ENCODE results near the gene RPAIN. TPM values are rescaled to one million over a fixed set of nuclear protein-coding genes. Genes with fewer than 3 reads are reported as not detected.

Gene RPAIN
- total and polyA plus RNA-seq, 10 of the 15 experiments (the other 5 are each of a cell fraction or from before 2014, with no cell fraction given), result 45.8 to 109 (median 70.5) TPM

DNA sequence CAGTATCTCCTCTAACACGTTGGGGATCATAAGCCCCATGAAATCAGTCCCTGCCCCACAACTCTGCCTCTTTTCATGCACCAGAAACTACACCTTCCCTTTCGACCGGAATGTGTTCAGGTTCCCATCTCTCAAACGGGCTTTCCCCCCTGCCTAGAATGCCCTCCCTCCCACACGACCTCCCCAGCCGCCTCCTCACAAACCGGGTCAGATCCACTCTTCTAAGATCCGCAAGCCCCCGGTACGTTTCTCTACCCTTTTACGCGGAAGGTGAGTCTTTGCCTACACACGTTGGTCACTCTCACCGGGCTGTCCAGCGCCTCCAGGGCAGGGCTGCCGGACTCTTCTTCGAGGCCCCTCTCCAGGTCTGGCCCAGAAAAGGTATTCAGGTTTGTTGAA lies 48.1 kb downstream of the RPAIN start:
- peaks cover 0 to 8% of the 10 kb centered on the region in 2 experiments for H3K36me3 ChIP-seq (ENCODE audit: control insufficient read depth in 2 of 2, insufficient read depth in 2 of 2, low read length in 1 of 2)
- no peaks in the 10 kb centered on the region for H3K4me1 ChIP-seq (ENCODE audit: control insufficient read depth, insufficient read depth, low read length)
- ATAC-seq (peak; percentile 25), FAIRE-seq (no peak), DNase-seq (ENCODE audit: low read depth, low spot score) (no peak)
- intact Hi-C loops (cut with micrococcal nuclease; ENCODE audit: unreplicated experiment), result no loop called here
- peak overlapping the region; percentile 79 for H3K4me2 ChIP-seq (ENCODE audit: control insufficient read depth, insufficient read depth)
- no TSS peak for BruUV-seq (replicated peaks)
- ChIA-PET POLR2A (interaction anchor here (1.2 to 2.3 kb wide), 3 partner anchors 17 to 29 kb away, joined by 4 to 7 read pairs (median 6); partner anchors contain the start of gene C1QBP), RAD21 (ENCODE audit: unreplicated experiment) (no interaction called here), SMC1A (ENCODE audit: uncharacterized antibody, unreplicated experiment) (interaction anchor here (0.6 to 1.3 kb wide), 4 partner anchors 17 to 905 kb away, joined by 3 read pairs; partner anchors contain the start of gene C1QBP), CTCF (interaction anchor here (0.6 to 1.4 kb wide), 4 partner anchors 11 to 360 kb away, joined by 4 to 5 read pairs (median 4); no protein-coding TSS in a partner anchor)
- peak overlapping the region; percentile 92 for H3K9ac ChIP-seq (ENCODE audit: control insufficient read depth, insufficient read depth, low read length)
- peak overlapping the region; percentile 87 for H3K4me3 ChIP-seq
- WGBS (ENCODE audit: insufficient coverage, insufficient replicate concordance, low lambda C conversion rate, missing lambda C conversion rate), result under 1% methylated on average over 11 of the region's 17 CpGs
- H3K79me2 ChIP-seq (ENCODE audit: control insufficient read depth, insufficient read depth, low read length), result peaks cover 58% of the 10 kb centered on the region
- H2AFZ ChIP-seq (ENCODE audit: control insufficient read depth, low read depth, low read length), result peak overlapping the region; percentile 62
- H3K27me3 ChIP-seq (replicated peaks in 1 of 2; ENCODE audit: control insufficient read depth in 2 of 2, insufficient read depth in 2 of 2, low read length in 1 of 2), result no peaks in the 10 kb centered on the region
- H4K20me1 ChIP-seq (ENCODE audit: control insufficient read depth, insufficient read depth), result no peaks in the 10 kb centered on the region
- no peak for TF ChIP-seq DPF2 (IDR thresholded peaks at IDR 0.05)
- TF ChIP-seq MEF2B (IDR thresholded peaks at IDR 0.05; ENCODE audit: partially characterized antibody, poor library complexity, severe bottlenecking), result no peak
- no peak for TF ChIP-seq BHLHE40 (IDR thresholded peaks at IDR 0.05; ENCODE audit: borderline replicate concordance in 1 of 2, low read depth in 2 of 2, low read length in 1 of 2)
- TF ChIP-seq CHD1 (IDR thresholded peaks at IDR 0.05; ENCODE audit: low read depth, low read length), result no peak
- TF ChIP-seq, protein P1, sequence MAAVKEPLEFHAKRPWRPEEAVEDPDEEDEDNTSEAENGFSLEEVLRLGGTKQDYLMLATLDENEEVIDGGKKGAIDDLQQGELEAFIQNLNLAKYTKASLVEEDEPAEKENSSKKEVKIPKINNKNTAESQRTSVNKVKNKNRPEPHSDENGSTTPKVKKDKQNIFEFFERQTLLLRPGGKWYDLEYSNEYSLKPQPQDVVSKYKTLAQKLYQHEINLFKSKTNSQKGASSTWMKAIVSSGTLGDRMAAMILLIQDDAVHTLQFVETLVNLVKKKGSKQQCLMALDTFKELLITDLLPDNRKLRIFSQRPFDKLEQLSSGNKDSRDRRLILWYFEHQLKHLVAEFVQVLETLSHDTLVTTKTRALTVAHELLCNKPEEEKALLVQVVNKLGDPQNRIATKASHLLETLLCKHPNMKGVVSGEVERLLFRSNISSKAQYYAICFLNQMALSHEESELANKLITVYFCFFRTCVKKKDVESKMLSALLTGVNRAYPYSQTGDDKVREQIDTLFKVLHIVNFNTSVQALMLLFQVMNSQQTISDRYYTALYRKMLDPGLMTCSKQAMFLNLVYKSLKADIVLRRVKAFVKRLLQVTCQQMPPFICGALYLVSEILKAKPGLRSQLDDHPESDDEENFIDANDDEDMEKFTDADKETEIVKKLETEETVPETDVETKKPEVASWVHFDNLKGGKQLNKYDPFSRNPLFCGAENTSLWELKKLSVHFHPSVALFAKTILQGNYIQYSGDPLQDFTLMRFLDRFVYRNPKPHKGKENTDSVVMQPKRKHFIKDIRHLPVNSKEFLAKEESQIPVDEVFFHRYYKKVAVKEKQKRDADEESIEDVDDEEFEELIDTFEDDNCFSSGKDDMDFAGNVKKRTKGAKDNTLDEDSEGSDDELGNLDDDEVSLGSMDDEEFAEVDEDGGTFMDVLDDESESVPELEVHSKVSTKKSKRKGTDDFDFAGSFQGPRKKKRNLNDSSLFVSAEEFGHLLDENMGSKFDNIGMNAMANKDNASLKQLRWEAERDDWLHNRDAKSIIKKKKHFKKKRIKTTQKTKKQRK (IDR thresholded peaks at IDR 0.05; ENCODE audit: low read depth, low read length), result no peak
- no peak for TF ChIP-seq HDAC6 (IDR thresholded peaks at IDR 0.05; ENCODE audit: unreplicated experiment)
- TF ChIP-seq, protein P2, sequence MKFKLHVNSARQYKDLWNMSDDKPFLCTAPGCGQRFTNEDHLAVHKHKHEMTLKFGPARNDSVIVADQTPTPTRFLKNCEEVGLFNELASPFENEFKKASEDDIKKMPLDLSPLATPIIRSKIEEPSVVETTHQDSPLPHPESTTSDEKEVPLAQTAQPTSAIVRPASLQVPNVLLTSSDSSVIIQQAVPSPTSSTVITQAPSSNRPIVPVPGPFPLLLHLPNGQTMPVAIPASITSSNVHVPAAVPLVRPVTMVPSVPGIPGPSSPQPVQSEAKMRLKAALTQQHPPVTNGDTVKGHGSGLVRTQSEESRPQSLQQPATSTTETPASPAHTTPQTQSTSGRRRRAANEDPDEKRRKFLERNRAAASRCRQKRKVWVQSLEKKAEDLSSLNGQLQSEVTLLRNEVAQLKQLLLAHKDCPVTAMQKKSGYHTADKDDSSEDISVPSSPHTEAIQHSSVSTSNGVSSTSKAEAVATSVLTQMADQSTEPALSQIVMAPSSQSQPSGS (IDR thresholded peaks at IDR 0.05; ENCODE audit: low read length), result no peak
- TF ChIP-seq POLR2AphosphoS5 (IDR thresholded peaks at IDR 0.05; ENCODE audit: low read length), result no peak
- TF ChIP-seq YBX1 (IDR thresholded peaks at IDR 0.05), result no peak
- no peak for TF ChIP-seq SMC3 (IDR thresholded peaks at IDR 0.05; ENCODE audit: borderline replicate concordance, low read length)
- TF ChIP-seq, protein P3, sequence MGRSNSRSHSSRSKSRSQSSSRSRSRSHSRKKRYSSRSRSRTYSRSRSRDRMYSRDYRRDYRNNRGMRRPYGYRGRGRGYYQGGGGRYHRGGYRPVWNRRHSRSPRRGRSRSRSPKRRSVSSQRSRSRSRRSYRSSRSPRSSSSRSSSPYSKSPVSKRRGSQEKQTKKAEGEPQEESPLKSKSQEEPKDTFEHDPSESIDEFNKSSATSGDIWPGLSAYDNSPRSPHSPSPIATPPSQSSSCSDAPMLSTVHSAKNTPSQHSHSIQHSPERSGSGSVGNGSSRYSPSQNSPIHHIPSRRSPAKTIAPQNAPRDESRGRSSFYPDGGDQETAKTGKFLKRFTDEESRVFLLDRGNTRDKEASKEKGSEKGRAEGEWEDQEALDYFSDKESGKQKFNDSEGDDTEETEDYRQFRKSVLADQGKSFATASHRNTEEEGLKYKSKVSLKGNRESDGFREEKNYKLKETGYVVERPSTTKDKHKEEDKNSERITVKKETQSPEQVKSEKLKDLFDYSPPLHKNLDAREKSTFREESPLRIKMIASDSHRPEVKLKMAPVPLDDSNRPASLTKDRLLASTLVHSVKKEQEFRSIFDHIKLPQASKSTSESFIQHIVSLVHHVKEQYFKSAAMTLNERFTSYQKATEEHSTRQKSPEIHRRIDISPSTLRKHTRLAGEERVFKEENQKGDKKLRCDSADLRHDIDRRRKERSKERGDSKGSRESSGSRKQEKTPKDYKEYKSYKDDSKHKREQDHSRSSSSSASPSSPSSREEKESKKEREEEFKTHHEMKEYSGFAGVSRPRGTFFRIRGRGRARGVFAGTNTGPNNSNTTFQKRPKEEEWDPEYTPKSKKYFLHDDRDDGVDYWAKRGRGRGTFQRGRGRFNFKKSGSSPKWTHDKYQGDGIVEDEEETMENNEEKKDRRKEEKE (IDR thresholded peaks at IDR 0.05), result no peak
- in situ Hi-C loops (cut with MboI), result no loop called here
- H3K9me3 ChIP-seq (replicated peaks; ENCODE audit: control insufficient read depth, insufficient read depth, low read length), result no peaks in the 10 kb centered on the region
- H3K27ac ChIP-seq (ENCODE audit: control insufficient read depth, insufficient read depth), result peak overlapping the region; percentile 76
